IgD-negative memory B cell (primary cell): ENCODE measurements around the gene CILP. TPM values are rescaled to one million over a fixed set of nuclear protein-coding genes. Genes with fewer than 3 reads are reported as not detected.
A peak's percentile ranks its signal among the peaks of the same experiment; 100 is the strongest.

Source experiments
- H3K27ac Mint-ChIP-seq, 3 donors: one replicate each; pipeline ENCODE4 v1.8.0; 2020 to 2022; ENCODE audit warnings: mild to moderate bottlenecking in 3 of 3, mixed read lengths in 3 of 3, moderate library complexity in 1 of 3
- H3K27me3 Mint-ChIP-seq: one replicate; pipeline ENCODE4 v1.8.0; 2021; ENCODE audit warnings: mixed read lengths
- H3K36me3 Mint-ChIP-seq: one replicate; pipeline ENCODE4 v1.8.0; 2020; ENCODE audit warnings: mild to moderate bottlenecking, mixed read lengths
- H3K4me1 Mint-ChIP-seq, 3 donors: one replicate each; pipeline ENCODE4 v1.8.0; 2020 to 2022; ENCODE audit warnings: mixed read lengths in 3 of 3, mild to moderate bottlenecking in 1 of 3
- H3K4me3 Mint-ChIP-seq, 4 donors: one replicate each; pipeline ENCODE4 v1.8.0; 2020 to 2022; ENCODE audit warnings: mild to moderate bottlenecking in 4 of 4, mixed read lengths in 4 of 4, moderate library complexity in 3 of 4
- H3K9me3 Mint-ChIP-seq, 3 donors: one replicate each; pipeline ENCODE4 v1.8.0; 2020 to 2021; ENCODE audit warnings: mixed read lengths in 3 of 3, mild to moderate bottlenecking in 1 of 3
- polyA plus RNA-seq: library from polyadenylated mRNA; unstranded; fragments of 300-500 nt; fragmentation: Illumina TruSeq; gene quantifications from one replicate; pipeline ENCODE4 v1.2.3, GENCODE V29; 2021

CILP gene
- polyA plus RNA-seq, 1 donor from 2014 or later = not detected

DNA sequence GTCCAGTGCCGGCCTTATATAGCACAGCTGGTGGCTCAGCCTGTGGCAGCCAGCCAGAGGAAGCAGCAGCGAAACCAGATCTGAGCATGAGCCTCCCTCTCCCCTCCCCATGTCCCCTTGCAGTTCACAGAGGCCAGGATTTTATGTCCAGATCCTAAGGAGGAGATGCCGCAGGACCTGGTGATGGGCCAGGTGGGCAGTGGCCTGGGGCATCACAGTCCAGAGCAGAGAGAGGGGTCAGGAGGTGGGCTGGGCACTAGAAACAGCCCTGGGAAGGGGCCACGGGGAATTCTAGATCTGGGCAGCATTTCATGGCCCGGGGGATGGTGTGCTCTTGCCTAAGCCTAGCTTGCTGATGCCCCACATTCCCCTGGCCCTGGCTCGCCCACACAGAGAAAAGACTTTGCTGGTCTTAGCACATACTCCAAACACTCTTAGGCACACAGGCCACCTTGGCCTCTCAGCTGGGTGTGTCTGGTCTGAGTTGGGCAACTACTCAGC lies 259 bp upstream of the CILP start:
- Mint-ChIP-seq H3K27ac (no peak overlapping the region), H3K4me3 (no peak overlapping the region), H3K36me3 (no peaks in the 10 kb centered on the region), H3K27me3 (peaks cover 2% of the 10 kb centered on the region), H3K9me3 (no peaks in the 10 kb centered on the region), H3K4me1 (peaks cover 0 to 4% (median 0%) of the 10 kb centered on the region in 3 donors)

DNA sequence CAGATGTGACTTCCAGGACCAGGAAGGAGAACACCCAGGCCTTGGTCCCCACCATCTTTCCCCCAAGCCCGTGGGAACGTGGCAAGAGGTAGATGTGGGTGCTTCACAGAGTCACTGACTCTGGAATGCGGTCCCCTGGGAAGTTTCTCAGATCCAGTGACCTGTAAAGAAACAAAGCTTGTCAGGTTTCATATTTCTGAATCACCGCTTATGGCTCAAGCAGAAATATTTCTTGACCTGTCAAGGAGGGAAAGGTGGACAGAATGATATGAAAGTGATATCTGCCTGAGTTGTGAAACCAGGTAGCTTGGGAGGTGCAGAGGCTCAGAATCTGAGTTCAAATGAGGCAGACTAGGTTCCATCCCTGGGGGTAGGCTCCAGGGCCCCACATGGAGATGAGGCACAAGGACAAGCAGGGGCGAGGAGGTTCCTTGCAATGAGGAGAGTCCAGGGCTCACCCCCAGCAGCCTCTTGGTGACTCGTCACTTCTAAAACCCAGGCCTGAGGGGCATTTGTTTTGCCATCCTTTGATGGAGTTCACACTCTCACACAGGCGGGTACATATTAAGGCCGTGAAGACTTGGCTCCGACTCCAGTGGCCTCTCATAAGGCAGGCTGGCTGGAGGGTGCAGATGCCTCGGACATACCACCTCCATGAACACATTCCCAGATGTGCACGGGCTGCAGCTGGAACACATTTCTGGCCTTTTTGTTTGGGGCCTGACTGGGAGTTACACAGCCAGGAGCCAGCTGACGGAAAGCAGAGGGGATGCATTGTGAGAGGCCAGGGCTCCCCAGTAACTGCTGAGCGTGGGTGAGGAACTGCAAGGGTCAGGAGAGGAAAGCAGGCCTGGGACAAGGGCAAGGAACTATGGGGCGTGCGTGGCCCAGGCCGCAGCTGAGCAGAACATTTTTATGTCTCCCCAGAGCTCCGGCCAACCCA lies 1.3 kb downstream of the CILP start:
- no peaks in the 10 kb centered on the region for H3K9me3 Mint-ChIP-seq
- peaks cover 0 to 4% (median 0%) of the 10 kb centered on the region in 3 donors for H3K4me1 Mint-ChIP-seq
- peaks cover 2% of the 10 kb centered on the region for H3K27me3 Mint-ChIP-seq
- no peaks in the 10 kb centered on the region for H3K36me3 Mint-ChIP-seq
- no peak overlapping the region for H3K4me3 Mint-ChIP-seq
- peak overlapping the region in 1 of 3 donors; percentile 31 for H3K27ac Mint-ChIP-seq

GRCh38 chr15:65208647-65209046 lies 2.6 kb downstream of the CILP start:
- H3K9me3 Mint-ChIP-seq = no peaks in the 10 kb centered on the region

GRCh38 chr15:65207280-65207840 lies 3.9 kb downstream of the CILP start:
- H3K27me3 Mint-ChIP-seq = peaks cover 6% of the 10 kb centered on the region
- no peaks in the 10 kb centered on the region for H3K36me3 Mint-ChIP-seq
- H3K27ac Mint-ChIP-seq = no peak overlapping the region
- H3K4me3 Mint-ChIP-seq = no peak overlapping the region
- no peaks in the 10 kb centered on the region for H3K9me3 Mint-ChIP-seq
- H3K4me1 Mint-ChIP-seq = peaks cover 0 to 4% (median 0%) of the 10 kb centered on the region in 3 donors

More at GRCh38 chr15:65208647-65209046, 2.6 kb downstream of the CILP start:
- peaks cover 4% of the 10 kb centered on the region for H3K27me3 Mint-ChIP-seq
- no peaks in the 10 kb centered on the region for H3K36me3 Mint-ChIP-seq
- H3K4me1 Mint-ChIP-seq = peaks cover 0 to 4% (median 0%) of the 10 kb centered on the region in 3 donors
- H3K4me3 Mint-ChIP-seq = peak overlapping the region in 1 of 4 donors; percentile 12
- H3K27ac Mint-ChIP-seq = peak overlapping the region in 1 of 3 donors; percentile 19

GRCh38 chr15:65206750-65207149 lies 4.5 kb downstream of the CILP start:
- no peak overlapping the region for H3K27ac Mint-ChIP-seq
- H3K9me3 Mint-ChIP-seq = no peaks in the 10 kb centered on the region
- peaks cover 6% of the 10 kb centered on the region for H3K27me3 Mint-ChIP-seq
- no peaks in the 10 kb centered on the region for H3K4me1 Mint-ChIP-seq
- no peak overlapping the region for H3K4me3 Mint-ChIP-seq
- no peaks in the 10 kb centered on the region for H3K36me3 Mint-ChIP-seq

GRCh38 chr15:65204931-65205660 lies 6.2 kb downstream of the CILP start:
- Mint-ChIP-seq H3K27ac (no peak overlapping the region), H3K4me1 (no peaks in the 10 kb centered on the region), H3K4me3 (no peak overlapping the region), H3K27me3 (peaks cover 6% of the 10 kb centered on the region), H3K36me3 (no peaks in the 10 kb centered on the region), H3K9me3 (no peaks in the 10 kb centered on the region)

GRCh38 chr15:65204236-65204930 lies 6.9 kb downstream of the CILP start:
- Mint-ChIP-seq H3K27me3 (peaks cover 6% of the 10 kb centered on the region), H3K4me3 (peak overlapping the region in 1 of 4 donors; percentile 38), H3K36me3 (no peaks in the 10 kb centered on the region), H3K27ac (no peak overlapping the region), H3K9me3 (no peaks in the 10 kb centered on the region), H3K4me1 (no peaks in the 10 kb centered on the region)

- Mint-ChIP-seq H3K9me3 (no peaks in the 10 kb centered on the region), H3K4me1 (no peaks in the 10 kb centered on the region), H3K27ac (no peak overlapping the region), H3K36me3 (no peaks in the 10 kb centered on the region), H3K4me3 (no peak overlapping the region), H3K27me3 (peaks cover 5% of the 10 kb centered on the region)
Measured at GRCh38 chr15:65201918-65202317, 9.4 kb downstream of the CILP start.

GRCh38 chr15:65198571-65198970 lies 12.7 kb downstream of the CILP start:
- Mint-ChIP-seq H3K27me3 (peaks cover 2% of the 10 kb centered on the region), H3K36me3 (no peaks in the 10 kb centered on the region), H3K4me1 (no peaks in the 10 kb centered on the region), H3K27ac (no peak overlapping the region), H3K4me3 (no peak overlapping the region), H3K9me3 (no peaks in the 10 kb centered on the region)

DNA sequence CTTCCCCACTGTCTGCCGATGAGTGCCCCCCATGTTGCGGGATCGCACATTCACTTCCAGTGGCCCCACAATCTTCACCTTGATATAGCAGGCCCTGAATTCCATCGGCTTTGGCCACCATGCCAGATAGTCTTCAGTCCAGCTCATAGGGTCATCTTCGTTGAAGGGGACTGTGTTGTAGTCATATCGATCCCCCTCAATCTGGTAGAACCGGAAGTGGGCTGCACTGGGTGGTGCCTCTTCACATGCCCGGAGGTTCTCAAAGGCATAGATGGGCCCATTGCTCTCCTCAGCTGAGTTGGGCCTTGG lies 14.0 kb downstream of the CILP start:
- Mint-ChIP-seq H3K4me3 (no peak overlapping the region), H3K27me3 (no peaks in the 10 kb centered on the region), H3K9me3 (no peaks in the 10 kb centered on the region), H3K27ac (no peak overlapping the region), H3K4me1 (no peaks in the 10 kb centered on the region), H3K36me3 (no peaks in the 10 kb centered on the region)

GRCh38 chr15:65196637-65197336 lies 14.5 kb downstream of the CILP start:
- H3K4me1 Mint-ChIP-seq = no peaks in the 10 kb centered on the region
- no peaks in the 10 kb centered on the region for H3K27me3 Mint-ChIP-seq
- no peak overlapping the region for H3K27ac Mint-ChIP-seq
- H3K4me3 Mint-ChIP-seq = no peak overlapping the region
- H3K9me3 Mint-ChIP-seq = no peaks in the 10 kb centered on the region
- no peaks in the 10 kb centered on the region for H3K36me3 Mint-ChIP-seq

GRCh38 chr15:65195548-65195923 lies 15.7 kb downstream of the CILP start:
- Mint-ChIP-seq H3K27ac (no peak overlapping the region), H3K4me3 (no peak overlapping the region), H3K4me1 (no peaks in the 10 kb centered on the region), H3K36me3 (no peaks in the 10 kb centered on the region), H3K27me3 (no peaks in the 10 kb centered on the region), H3K9me3 (no peaks in the 10 kb centered on the region)

DNA sequence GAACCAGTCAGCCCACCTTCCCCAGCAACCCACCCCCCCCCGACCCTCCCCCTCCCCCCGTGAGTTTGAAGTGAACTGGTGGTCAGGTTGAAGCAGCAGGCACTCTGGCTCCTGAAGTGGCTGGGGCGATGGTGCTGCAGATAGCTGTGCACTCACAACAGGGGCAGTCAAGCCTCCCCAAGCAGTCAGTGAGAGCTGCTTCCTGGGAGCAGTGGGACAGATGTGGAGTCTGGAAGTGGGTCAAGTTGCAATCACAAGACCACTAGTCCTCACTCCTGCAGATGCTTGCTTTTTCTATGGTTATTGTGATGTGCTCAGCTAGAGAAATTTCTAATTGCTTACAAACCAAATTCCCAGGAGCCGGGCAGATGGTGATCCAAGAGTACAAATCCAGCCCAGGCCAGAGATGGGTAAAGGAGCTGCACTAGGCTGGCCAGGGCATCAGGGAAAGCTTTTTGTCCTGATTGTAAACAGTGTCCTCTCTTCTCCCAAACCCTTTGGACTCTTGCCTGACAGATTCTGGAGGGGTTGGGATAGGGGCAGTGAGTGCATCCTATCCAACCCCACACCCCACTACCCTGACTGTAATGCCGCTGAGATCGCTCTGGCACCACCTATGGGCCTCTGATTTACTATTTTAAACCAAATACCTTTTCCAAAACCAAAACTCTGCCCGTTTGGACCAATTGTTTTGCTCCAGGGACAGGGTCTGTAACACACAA lies 16.3 kb downstream of the CILP start:
- Mint-ChIP-seq H3K27ac (no peak overlapping the region), H3K9me3 (no peaks in the 10 kb centered on the region), H3K27me3 (no peaks in the 10 kb centered on the region), H3K4me3 (no peak overlapping the region), H3K4me1 (no peaks in the 10 kb centered on the region), H3K36me3 (no peaks in the 10 kb centered on the region)

GRCh38 chr15:65192016-65192415 lies 19.3 kb downstream of the CILP start:
- peaks cover 0 to 2% (median 0%) of the 10 kb centered on the region in 3 donors for H3K4me1 Mint-ChIP-seq
- no peaks in the 10 kb centered on the region for H3K9me3 Mint-ChIP-seq
- H3K27me3 Mint-ChIP-seq = no peaks in the 10 kb centered on the region
- no peaks in the 10 kb centered on the region for H3K36me3 Mint-ChIP-seq
- H3K4me3 Mint-ChIP-seq = no peak overlapping the region
- peak overlapping the region in 1 of 3 donors; percentile 35 for H3K27ac Mint-ChIP-seq
